ENCODE data around the gene CYP27C1. TPM values are rescaled to one million over a fixed set of nuclear protein-coding genes. Genes with fewer than 3 reads are reported as not detected.
A peak's percentile ranks its signal among the peaks of the same experiment; 100 is the strongest.

CYP27C1 gene
- total RNA-seq, 1 donor from 2014 or later, result 5.7 TPM

DNA sequence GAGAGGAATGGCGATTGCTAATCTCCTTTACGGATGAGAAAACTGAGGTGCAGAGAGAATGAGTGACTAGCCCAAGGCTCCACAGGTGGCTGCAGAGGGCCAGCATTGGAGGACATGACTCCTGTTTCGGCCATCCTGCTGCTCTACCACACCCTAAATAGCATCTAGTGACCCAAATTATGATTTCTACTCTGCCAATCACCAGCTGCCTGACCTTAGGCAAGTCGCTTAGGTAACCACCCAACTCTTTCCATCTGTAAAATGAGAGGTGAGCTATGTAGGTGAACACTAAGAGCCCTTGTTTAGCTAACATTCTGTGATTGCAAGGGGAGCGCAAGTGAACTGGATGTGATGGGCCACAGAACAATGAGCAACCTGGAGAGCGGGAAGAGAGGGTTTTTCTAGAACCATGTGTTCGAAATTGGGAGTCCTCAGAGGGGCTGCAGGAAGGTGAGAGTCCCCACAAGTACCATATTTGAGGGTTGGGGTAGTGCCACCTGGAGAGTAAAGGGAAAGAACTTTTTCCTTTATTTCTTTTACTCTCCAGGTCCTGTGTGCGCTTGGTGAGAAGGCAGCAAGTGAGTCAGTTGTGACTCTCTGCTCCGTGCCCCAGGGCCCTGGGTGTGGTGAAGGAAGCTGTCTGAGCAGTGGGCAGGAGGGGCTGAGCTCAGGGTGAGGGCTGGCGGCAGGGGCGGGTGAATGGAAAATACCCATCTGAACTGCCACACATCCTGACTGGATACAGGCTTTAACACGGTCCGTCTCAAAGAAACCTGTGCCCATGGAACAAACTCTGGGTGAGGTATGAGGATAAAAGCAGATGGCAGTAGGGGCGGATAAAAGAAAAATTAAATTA is 2.4 kb downstream of the CYP27C1 start:
- peaks cover 2% of the 10 kb centered on the region for H3K27me3 Mint-ChIP-seq (ENCODE audit: low read depth, unreplicated experiment)
- Histone ChIP-seq H3K4me1 (ENCODE audit: insufficient read depth, low read length) (peaks cover 15% of the 10 kb centered on the region), H3K4me2 (ENCODE audit: low read length) (peak overlapping the region; percentile 84), H3K27ac (ENCODE audit: low read depth, low read length) (no peak overlapping the region), H3K79me2 (ENCODE audit: insufficient read depth, low read length) (no peaks in the 10 kb centered on the region), H3K27me3 (ENCODE audit: insufficient read depth, low read length) (no peaks in the 10 kb centered on the region), H3K9me3 (ENCODE audit: insufficient read depth, low read depth, low read length) (no peaks in the 10 kb centered on the region), H3K36me3 (ENCODE audit: insufficient read depth, low read length) (no peaks in the 10 kb centered on the region), H2AFZ (ENCODE audit: low read depth, low read length) (no peak overlapping the region), H3K9ac (ENCODE audit: low read length) (peak overlapping the region; percentile 83), H4K20me1 (ENCODE audit: insufficient read depth, low read length) (no peaks in the 10 kb centered on the region), H3K4me3 (ENCODE audit: insufficient read depth, low read depth, low read length) (peak overlapping the region; percentile 68)
- no peak for FAIRE-seq
- peak overlapping the region; percentile 91 for H3K4me3 Mint-ChIP-seq (ENCODE audit: unreplicated experiment)
- DNase-seq (ENCODE audit: low read depth), result peak; percentile 32
- no peak overlapping the region for H3K27ac Mint-ChIP-seq (ENCODE audit: unreplicated experiment)
- peaks cover 4% of the 10 kb centered on the region for H3K36me3 Mint-ChIP-seq (ENCODE audit: low read depth, unreplicated experiment)
- H3K4me1 Mint-ChIP-seq (ENCODE audit: low read depth, unreplicated experiment), result peaks cover 11% of the 10 kb centered on the region
- no peak for TF ChIP-seq CTCF (IDR thresholded peaks at IDR 0.05; ENCODE audit: insufficient read depth, low read depth, low read length)
- no peak for TF ChIP-seq EZH2 (IDR thresholded peaks at IDR 0.05; ENCODE audit: insufficient read depth, low read length)
- H3K9me3 Mint-ChIP-seq (ENCODE audit: unreplicated experiment), result peaks cover 6% of the 10 kb centered on the region

DNA sequence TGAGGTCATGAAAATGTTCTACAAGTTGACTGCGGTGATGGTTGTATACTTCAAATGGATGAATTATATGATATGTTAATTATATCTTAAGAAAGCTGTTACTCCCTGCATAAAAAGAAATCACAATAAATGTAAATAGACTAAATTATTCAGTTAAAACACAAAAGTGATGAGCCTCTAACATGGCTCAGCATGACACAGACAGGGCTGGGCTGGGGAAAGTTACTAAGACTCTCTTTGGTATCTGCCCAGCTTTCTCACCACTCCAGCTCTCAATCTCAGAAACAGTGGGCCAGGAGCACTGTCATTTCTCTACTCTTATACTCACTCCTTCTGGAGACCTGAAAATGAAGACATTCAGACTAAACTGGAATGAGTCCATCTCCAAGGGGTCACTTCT is 3.5 kb downstream of the CYP27C1 start:
- H3K4me1 Mint-ChIP-seq (ENCODE audit: low read depth, unreplicated experiment), result peaks cover 11% of the 10 kb centered on the region
- H3K9me3 Mint-ChIP-seq (ENCODE audit: unreplicated experiment), result peaks cover 6% of the 10 kb centered on the region
- H3K27ac Mint-ChIP-seq (ENCODE audit: unreplicated experiment), result no peak overlapping the region
- H4K20me1 ChIP-seq (ENCODE audit: insufficient read depth, low read length), result no peaks in the 10 kb centered on the region
- no peak overlapping the region for H3K4me3 Mint-ChIP-seq (ENCODE audit: unreplicated experiment)
- TF ChIP-seq EZH2 (IDR thresholded peaks at IDR 0.05; ENCODE audit: insufficient read depth, low read length), result no peak
- TF ChIP-seq CTCF (IDR thresholded peaks at IDR 0.05; ENCODE audit: insufficient read depth, low read depth, low read length), result no peak
- H3K9me3 ChIP-seq (ENCODE audit: insufficient read depth, low read depth, low read length), result no peaks in the 10 kb centered on the region
- H2AFZ ChIP-seq (ENCODE audit: low read depth, low read length), result no peak overlapping the region
- H3K79me2 ChIP-seq (ENCODE audit: insufficient read depth, low read length), result no peaks in the 10 kb centered on the region
- no peak for FAIRE-seq
- no peaks in the 10 kb centered on the region for H3K36me3 ChIP-seq (ENCODE audit: insufficient read depth, low read length)
- no peak overlapping the region for H3K4me3 ChIP-seq (ENCODE audit: insufficient read depth, low read depth, low read length)
- no peak overlapping the region for H3K4me2 ChIP-seq (ENCODE audit: low read length)
- H3K27ac ChIP-seq (ENCODE audit: low read depth, low read length), result no peak overlapping the region
- peaks cover 4% of the 10 kb centered on the region for H3K36me3 Mint-ChIP-seq (ENCODE audit: low read depth, unreplicated experiment)
- peaks cover 15% of the 10 kb centered on the region for H3K4me1 ChIP-seq (ENCODE audit: insufficient read depth, low read length)
- H3K27me3 ChIP-seq (ENCODE audit: insufficient read depth, low read length), result no peaks in the 10 kb centered on the region
- H3K9ac ChIP-seq (ENCODE audit: low read length), result no peak overlapping the region
- DNase-seq (ENCODE audit: low read depth), result no peak
- peaks cover 2% of the 10 kb centered on the region for H3K27me3 Mint-ChIP-seq (ENCODE audit: low read depth, unreplicated experiment)

DNA sequence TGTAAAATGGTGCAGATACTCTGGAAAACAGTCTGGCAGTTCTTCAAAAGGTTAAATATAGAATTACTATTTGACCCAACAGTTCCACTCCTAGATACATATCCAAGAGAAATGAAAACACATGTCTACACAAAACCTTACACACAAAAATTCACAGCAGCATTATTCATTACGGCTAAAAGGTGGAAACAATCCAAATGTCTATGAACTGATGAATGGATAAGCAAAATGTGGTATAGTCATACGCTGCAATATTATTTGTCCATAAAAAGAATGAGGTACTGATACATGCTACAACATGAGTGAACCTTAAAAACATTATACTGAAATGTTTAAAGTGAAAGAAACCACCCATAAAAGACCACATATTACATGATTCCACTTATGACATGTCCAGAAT is 4.0 kb downstream of the CYP27C1 start:
- peaks cover 11% of the 10 kb centered on the region for H3K4me1 Mint-ChIP-seq (ENCODE audit: low read depth, unreplicated experiment)
- no peaks in the 10 kb centered on the region for H4K20me1 ChIP-seq (ENCODE audit: insufficient read depth, low read length)

More for the DNA sequence above, 4.0 kb downstream of the CYP27C1 start:
- H2AFZ ChIP-seq (ENCODE audit: low read depth, low read length), result no peak overlapping the region
- DNase-seq (ENCODE audit: low read depth) (peak; percentile 9), FAIRE-seq (no peak)
- no peak overlapping the region for H3K4me3 Mint-ChIP-seq (ENCODE audit: unreplicated experiment)
- no peak overlapping the region for H3K27ac ChIP-seq (ENCODE audit: low read depth, low read length)
- no peak overlapping the region for H3K27ac Mint-ChIP-seq (ENCODE audit: unreplicated experiment)
- no peak for TF ChIP-seq EZH2 (IDR thresholded peaks at IDR 0.05; ENCODE audit: insufficient read depth, low read length)
- no peak for TF ChIP-seq CTCF (IDR thresholded peaks at IDR 0.05; ENCODE audit: insufficient read depth, low read depth, low read length)
- H3K4me2 ChIP-seq (ENCODE audit: low read length), result no peak overlapping the region
- no peak overlapping the region for H3K9ac ChIP-seq (ENCODE audit: low read length)
- no peaks in the 10 kb centered on the region for H3K79me2 ChIP-seq (ENCODE audit: insufficient read depth, low read length)
- peaks cover 15% of the 10 kb centered on the region for H3K4me1 ChIP-seq (ENCODE audit: insufficient read depth, low read length)
- H3K36me3 Mint-ChIP-seq (ENCODE audit: low read depth, unreplicated experiment), result peaks cover 4% of the 10 kb centered on the region
- no peaks in the 10 kb centered on the region for H3K36me3 ChIP-seq (ENCODE audit: insufficient read depth, low read length)
- H3K27me3 ChIP-seq (ENCODE audit: insufficient read depth, low read length), result no peaks in the 10 kb centered on the region
- peaks cover 6% of the 10 kb centered on the region for H3K9me3 Mint-ChIP-seq (ENCODE audit: unreplicated experiment)
- peaks cover 2% of the 10 kb centered on the region for H3K27me3 Mint-ChIP-seq (ENCODE audit: low read depth, unreplicated experiment)
- H3K4me3 ChIP-seq (ENCODE audit: insufficient read depth, low read depth, low read length), result no peak overlapping the region
- no peaks in the 10 kb centered on the region for H3K9me3 ChIP-seq (ENCODE audit: insufficient read depth, low read depth, low read length)

Measured in astrocyte (in vitro differentiated cells and primary cell).